GM12875 (cell line): Measurements from ENCODE around the gene DPF1.

Experiments
- H3K4me3 ChIP-seq: one replicate; pipeline ENCODE4 v1.5.1; 2011; ENCODE audit warnings: low read depth, low read length, control low read depth
- TF ChIP-seq, protein P1 (sequence below): IDR thresholded peaks from 2 replicates; pipeline ENCODE4 v1.5.1; 2011; ENCODE audit warnings: low read depth, mild to moderate bottlenecking, control low read depth, inconsistent platforms, low read length, moderate library complexity, borderline replicate concordance; ENCODE audit not compliant: insufficient read depth

DPF1 gene

DNA sequence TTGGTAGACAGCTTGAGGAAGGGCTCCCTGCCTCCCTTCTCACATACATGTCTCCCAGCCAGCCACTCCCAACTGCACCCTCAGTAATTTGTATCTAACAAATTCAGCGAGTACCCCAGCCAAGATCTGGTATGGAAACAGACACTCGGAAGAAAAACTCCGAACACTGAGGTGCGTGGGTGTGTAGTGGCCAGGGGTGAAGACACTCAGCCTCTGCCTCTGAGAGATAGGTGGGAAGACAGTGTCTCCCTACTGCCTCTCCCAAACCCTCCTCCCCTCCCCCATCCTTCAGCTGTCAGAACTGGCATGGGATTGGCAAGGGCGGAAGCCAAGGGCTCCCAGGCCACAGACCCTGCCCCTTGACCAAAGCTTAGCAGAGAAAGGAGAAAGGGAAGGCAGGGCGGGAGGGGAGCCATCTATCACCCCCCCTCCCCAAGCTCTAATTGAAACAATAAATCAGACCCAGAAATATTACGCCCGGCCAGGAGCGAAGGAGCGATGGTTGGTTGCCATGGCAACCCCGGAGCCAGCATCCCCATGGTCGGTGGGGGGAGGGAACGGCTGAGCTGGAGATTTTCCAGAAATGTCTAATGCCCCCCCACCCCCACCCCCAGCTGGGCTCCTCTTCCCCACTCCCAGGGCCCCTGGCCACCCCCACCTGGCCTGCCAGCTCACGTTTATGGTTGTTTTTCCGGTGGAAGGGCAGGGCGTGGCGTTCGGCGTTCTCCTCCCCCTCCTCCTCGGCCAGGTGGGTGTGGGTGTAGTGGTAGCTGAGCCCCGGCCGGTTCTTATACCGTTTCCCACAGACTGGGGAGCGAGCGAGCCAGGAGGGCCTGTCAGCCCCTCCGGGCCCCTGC, 7.0 kb downstream of the DPF1 start:
- TF ChIP-seq, protein P1, sequence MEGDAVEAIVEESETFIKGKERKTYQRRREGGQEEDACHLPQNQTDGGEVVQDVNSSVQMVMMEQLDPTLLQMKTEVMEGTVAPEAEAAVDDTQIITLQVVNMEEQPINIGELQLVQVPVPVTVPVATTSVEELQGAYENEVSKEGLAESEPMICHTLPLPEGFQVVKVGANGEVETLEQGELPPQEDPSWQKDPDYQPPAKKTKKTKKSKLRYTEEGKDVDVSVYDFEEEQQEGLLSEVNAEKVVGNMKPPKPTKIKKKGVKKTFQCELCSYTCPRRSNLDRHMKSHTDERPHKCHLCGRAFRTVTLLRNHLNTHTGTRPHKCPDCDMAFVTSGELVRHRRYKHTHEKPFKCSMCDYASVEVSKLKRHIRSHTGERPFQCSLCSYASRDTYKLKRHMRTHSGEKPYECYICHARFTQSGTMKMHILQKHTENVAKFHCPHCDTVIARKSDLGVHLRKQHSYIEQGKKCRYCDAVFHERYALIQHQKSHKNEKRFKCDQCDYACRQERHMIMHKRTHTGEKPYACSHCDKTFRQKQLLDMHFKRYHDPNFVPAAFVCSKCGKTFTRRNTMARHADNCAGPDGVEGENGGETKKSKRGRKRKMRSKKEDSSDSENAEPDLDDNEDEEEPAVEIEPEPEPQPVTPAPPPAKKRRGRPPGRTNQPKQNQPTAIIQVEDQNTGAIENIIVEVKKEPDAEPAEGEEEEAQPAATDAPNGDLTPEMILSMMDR: no peak
- no peak overlapping the region for H3K4me3 ChIP-seq

DNA sequence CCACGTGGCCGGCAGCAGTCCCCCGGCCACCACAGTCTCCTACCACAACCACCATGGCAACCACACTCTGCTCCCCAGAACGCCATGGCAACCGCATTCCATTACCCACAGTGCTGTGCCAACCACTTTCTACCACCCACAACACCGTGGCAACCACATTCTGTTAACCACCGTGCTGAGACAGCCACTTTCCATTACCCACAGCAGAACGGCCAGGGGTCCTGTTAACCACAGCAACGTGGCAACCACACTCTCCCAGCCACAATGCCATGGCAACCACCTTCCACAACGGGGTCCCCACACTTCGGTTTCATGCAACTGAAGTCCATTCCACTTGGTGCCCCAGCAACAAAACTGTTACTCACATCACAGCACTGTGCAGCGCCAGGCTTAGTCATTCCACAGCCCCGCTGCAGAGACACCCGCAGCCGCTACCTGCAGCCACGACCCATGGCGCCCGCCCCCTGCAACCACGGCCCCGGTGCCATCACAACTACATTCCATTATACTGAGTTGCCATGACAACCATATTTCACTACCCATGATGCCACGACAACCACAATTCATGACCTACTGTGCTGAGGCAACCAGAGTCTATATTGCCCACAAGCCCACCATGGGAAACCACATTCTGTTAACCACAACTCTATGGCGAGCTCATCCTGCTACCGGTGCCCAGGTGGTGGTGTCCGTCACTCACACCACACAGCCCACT, 10.0 kb downstream of the DPF1 start:
- H3K4me3 ChIP-seq: no peak overlapping the region
- TF ChIP-seq, protein P1: no peak

DNA sequence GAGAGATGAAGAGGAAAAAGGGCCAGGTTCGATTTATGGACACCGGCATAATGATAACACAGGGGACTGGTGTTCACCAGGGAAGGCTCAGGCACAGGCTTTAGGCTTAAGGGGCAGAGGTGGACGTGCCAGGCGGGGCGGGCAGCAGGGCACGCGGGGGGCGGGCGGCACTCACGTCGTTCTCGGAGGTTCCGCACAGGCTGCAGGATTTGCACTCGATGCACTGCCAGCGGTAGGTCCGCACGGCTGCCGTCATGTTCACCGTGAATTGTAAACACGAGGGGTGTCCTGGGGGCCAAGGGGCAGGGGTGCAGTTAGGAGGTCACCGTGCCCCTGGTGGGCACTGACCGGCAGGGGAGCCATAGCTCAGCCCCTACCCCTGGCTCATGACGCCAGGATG, 10.6 kb downstream of the DPF1 start:
- TF ChIP-seq, protein P1: no peak
- H3K4me3 ChIP-seq: no peak overlapping the region

- TF ChIP-seq, protein P1: no peak
- H3K4me3 ChIP-seq: no peak overlapping the region
Measured at GRCh38 chr19:38211766-38212165, 12.3 kb downstream of the DPF1 start.

GRCh38 chr19:38211151-38211591, 12.9 kb downstream of the DPF1 start:
- H3K4me3 ChIP-seq: no peak overlapping the region
- TF ChIP-seq, protein P1: no peak

DNA sequence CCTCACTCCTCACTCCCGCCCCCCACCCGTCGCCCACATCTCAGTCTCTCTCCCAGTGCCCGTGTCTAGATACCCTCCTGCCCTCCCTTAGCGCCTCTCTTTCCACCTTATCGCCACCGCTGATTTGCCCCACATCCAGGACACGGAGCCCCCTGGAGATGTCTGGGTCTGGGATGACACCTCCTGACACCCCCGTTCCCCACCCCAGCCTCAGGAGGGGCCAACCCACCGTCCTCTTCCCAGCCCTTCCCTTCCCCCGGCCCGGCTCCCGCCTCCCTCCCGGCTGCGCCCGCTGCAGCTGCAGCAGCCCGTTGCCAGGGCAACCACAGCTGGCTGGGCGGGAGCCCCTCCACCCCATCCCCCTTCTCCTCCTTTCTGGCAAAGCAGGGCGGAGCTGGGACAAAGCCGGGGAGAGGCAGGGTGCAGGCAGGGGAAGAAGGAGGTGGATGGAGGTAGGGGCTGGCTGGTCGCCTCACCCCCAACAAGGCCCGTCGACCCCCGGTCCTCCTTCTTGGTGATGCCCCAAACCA, 13.5 kb downstream of the DPF1 start:
- TF ChIP-seq, protein P1: no peak
- H3K4me3 ChIP-seq: no peak overlapping the region
